ENCODE results near the gene DCTN3. TPM values are rescaled to one million over a fixed set of nuclear protein-coding genes. Genes with fewer than 3 reads are reported as not detected.

DCTN3 gene
- total RNA-seq, 2 donors from 2014 or later = 36.1 to 39.9 TPM

DNA sequence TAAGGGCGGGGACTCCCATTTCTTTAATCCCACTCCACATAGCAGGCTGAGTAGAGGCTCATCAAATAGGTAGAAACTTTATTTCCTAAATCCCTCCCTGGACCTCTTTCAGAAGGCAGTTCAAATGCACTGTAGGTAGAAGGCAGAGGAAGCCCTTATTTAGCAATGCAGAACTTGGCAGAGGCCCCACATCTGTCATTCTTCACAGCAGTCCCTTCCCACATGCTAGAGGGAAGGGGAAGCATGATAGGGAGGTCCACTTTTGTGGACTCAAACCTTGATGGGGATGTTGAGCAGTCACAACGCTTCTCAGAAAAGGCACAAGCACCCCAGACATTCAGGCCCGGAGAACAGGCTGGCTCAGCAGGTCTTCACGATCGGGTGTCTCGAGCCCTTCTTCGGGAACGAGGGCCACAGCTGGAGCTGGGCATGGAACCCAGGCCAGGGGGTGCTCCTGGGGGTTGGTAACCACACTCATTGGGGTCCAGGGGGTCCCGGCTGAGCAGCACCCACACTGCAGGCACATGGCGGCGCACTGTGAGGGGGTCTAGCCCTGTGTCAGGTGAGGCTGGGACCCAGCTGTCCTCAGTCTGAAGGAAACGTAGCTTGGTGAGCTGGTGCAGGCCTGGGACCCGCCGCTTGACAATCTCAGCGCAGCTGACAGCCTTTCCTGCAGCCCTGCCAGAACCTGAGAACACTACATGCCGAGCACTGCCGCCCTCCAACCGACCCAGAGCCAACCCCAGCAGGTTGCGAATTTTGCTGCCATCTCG lies 9.7 kb downstream of the DCTN3 start:
- Histone ChIP-seq H3K9me3 (no peaks in the 10 kb centered on the region), H3K4me3 (no peak overlapping the region), H3K4me1 (peaks cover 24% of the 10 kb centered on the region), H3K27me3 (no peaks in the 10 kb centered on the region), H3K27ac (no peak overlapping the region), H3K36me3 (replicated peaks in 1 of 2; ENCODE audit: insufficient read depth in 1 of 2, low read depth in 2 of 2) (no peaks in the 10 kb centered on the region)
- ATAC-seq (no peak), DNase-seq (peak in 1 of 4 donors; percentile 32)
- TF ChIP-seq POLR2A (IDR thresholded peaks at IDR 0.05) = no peak
- TF ChIP-seq, protein P1, sequence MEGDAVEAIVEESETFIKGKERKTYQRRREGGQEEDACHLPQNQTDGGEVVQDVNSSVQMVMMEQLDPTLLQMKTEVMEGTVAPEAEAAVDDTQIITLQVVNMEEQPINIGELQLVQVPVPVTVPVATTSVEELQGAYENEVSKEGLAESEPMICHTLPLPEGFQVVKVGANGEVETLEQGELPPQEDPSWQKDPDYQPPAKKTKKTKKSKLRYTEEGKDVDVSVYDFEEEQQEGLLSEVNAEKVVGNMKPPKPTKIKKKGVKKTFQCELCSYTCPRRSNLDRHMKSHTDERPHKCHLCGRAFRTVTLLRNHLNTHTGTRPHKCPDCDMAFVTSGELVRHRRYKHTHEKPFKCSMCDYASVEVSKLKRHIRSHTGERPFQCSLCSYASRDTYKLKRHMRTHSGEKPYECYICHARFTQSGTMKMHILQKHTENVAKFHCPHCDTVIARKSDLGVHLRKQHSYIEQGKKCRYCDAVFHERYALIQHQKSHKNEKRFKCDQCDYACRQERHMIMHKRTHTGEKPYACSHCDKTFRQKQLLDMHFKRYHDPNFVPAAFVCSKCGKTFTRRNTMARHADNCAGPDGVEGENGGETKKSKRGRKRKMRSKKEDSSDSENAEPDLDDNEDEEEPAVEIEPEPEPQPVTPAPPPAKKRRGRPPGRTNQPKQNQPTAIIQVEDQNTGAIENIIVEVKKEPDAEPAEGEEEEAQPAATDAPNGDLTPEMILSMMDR (IDR thresholded peaks at IDR 0.05) = no peak
- intact Hi-C loops (cut with DNase I) = no loop called here
- WGBS, 2 donors = 93% methylated on average over 3 to 20 of the region's 20 CpGs

DNA sequence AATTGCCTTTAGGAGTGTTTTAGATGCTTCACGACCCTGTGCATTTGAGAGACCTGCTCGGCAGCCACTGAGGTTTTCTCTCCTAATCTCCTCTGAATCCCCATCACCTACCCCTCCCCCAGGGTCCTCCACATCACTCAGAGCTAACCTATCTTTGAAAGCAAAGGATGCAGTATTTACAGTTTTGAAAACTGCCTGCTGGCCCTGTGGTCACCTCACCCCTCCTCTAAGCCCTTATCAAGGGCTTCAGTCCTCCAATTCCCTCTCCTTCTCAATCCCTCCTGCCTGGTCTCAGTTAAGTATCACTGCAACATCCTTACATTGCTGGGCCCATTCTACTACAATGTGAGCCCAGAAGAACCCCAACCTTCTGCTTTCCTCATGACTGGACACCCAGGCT lies 13.0 kb downstream of the DCTN3 start:
- Histone ChIP-seq H3K27me3 (no peaks in the 10 kb centered on the region), H3K4me1 (peaks cover 15% of the 10 kb centered on the region), H3K4me3 (no peak overlapping the region), H3K9me3 (no peaks in the 10 kb centered on the region), H3K36me3 (replicated peaks in 1 of 2; ENCODE audit: insufficient read depth in 1 of 2, low read depth in 2 of 2) (no peaks in the 10 kb centered on the region), H3K27ac (no peak overlapping the region)
- WGBS, 2 donors = 41 to 48% methylated on average over 2 of the region's 2 CpGs
- no peak for TF ChIP-seq POLR2A (IDR thresholded peaks at IDR 0.05)
- TF ChIP-seq, protein P1 (IDR thresholded peaks at IDR 0.05) = no peak
- no peak for DNase-seq
- no peak for ATAC-seq
- intact Hi-C loops (cut with DNase I) = no loop called here

DNA sequence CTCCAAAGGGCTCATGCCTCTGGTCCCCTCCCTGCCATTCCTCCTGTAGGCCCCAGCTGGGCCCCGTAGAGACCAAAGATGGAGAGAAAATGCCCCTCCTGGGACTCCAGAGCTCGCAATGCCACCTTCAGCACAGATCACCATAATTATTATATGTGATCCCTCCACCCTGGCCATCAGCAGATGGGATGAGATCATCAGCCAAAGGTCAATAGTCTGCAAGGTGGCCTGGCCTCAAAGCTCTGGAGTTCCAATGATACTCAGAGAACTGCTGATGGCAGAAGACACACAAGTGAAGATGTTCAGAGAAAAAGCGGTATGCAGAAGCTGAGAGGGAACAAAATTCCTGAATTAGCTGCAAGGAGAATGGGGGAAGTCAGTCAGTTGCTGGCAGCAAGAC lies 13.4 kb downstream of the DCTN3 start:
- peaks cover 13% of the 10 kb centered on the region for H3K4me1 ChIP-seq
- ATAC-seq (no peak), DNase-seq (no peak)
- intact Hi-C loops (cut with DNase I) = no loop called here
- no peak overlapping the region for H3K27ac ChIP-seq
- H3K27me3 ChIP-seq = no peaks in the 10 kb centered on the region
- no peak overlapping the region for H3K4me3 ChIP-seq
- H3K9me3 ChIP-seq = no peaks in the 10 kb centered on the region
- no peaks in the 10 kb centered on the region for H3K36me3 ChIP-seq (replicated peaks in 1 of 2; ENCODE audit: insufficient read depth in 1 of 2, low read depth in 2 of 2)
- TF ChIP-seq, protein P1 (IDR thresholded peaks at IDR 0.05) = no peak
- WGBS, 2 donors = 73 to 76% methylated on average over 3 of the region's 3 CpGs

DNA sequence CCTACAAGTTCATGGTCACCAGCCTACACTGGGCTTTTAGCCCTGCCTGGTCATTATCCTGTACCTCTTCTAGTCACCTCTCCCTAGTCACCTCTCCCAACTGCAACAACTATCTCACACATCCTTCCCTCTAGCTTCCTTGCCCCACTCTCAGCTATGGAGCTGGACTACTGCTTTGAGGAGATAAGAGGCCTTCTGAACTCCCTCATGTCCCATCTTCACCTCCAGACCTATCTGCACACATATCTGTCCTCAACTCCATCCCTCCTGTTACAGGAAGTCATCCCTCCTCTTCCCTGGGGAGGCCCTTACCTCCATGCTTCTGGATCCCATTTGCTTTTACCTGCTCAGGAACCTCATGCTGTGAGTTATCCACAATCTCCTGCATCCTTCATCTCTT lies 14.1 kb downstream of the DCTN3 start:
- Histone ChIP-seq H3K36me3 (replicated peaks in 1 of 2; ENCODE audit: insufficient read depth in 1 of 2, low read depth in 2 of 2) (no peaks in the 10 kb centered on the region), H3K4me1 (peaks cover 9% of the 10 kb centered on the region), H3K9me3 (no peaks in the 10 kb centered on the region), H3K27ac (no peak overlapping the region), H3K4me3 (no peak overlapping the region), H3K27me3 (no peaks in the 10 kb centered on the region)
- TF ChIP-seq POLR2A (IDR thresholded peaks at IDR 0.05) = no peak
- TF ChIP-seq, protein P1 (IDR thresholded peaks at IDR 0.05) = no peak
- intact Hi-C loops (cut with DNase I) = no loop called here
- ATAC-seq = no peak
- DNase-seq = no peak

Data from body of pancreas (tissue), 4 donors.